Stimulated activated effector memory CD8-positive, alpha-beta T cell treated with anti-CD3 and anti-CD28 coated beads, Interleukin-12 subunit alpha, Interleukin-12 subunit beta, amount 100 ng/mL, for 72 hours (primary cell): Measurements from ENCODE around the gene TEX10.

Source experiments
- ATAC-seq: fragments of 150-1000 bp; cut with Tn5 transposase; 2 replicates; pipeline ENCODE4 v1.10.0; 2021
- DNase-seq, 2 donors: peaks; one replicate each; pipeline ENCODE4 v3.0.0; 2021 to 2022; ENCODE audit warnings: low spot score in 2 of 2
- H3K27ac Mint-ChIP-seq: one replicate; pipeline ENCODE4 v1.8.0; 2022; ENCODE audit warnings: mild to moderate bottlenecking, mixed read lengths
- H3K36me3 Mint-ChIP-seq: one replicate; pipeline ENCODE4 v1.8.0; 2022; ENCODE audit warnings: mild to moderate bottlenecking, mixed read lengths
- H3K4me1 Mint-ChIP-seq: one replicate; pipeline ENCODE4 v1.8.0; 2022; ENCODE audit warnings: mixed read lengths
- H3K4me3 Mint-ChIP-seq: one replicate; pipeline ENCODE4 v1.8.0; 2022; ENCODE audit warnings: mild to moderate bottlenecking, mixed read lengths
- H3K9me3 Mint-ChIP-seq: one replicate; pipeline ENCODE4 v1.8.0; 2022; ENCODE audit warnings: mixed read lengths

Gene TEX10

GRCh38 chr9:100281676-100282387 lies 70.9 kb downstream of the TEX10 start:
- Mint-ChIP-seq H3K4me1 (no peaks in the 10 kb centered on the region), H3K9me3 (no peaks in the 10 kb centered on the region), H3K4me3 (no peak overlapping the region), H3K36me3 (peaks cover 32% of the 10 kb centered on the region), H3K27ac (no peak overlapping the region)
- no peak for ATAC-seq
- DNase-seq: no peak

GRCh38 chr9:100281066-100281465 lies 71.7 kb downstream of the TEX10 start:
- no peak for ATAC-seq
- Mint-ChIP-seq H3K27ac (no peak overlapping the region), H3K4me1 (no peaks in the 10 kb centered on the region), H3K9me3 (no peaks in the 10 kb centered on the region), H3K36me3 (peaks cover 31% of the 10 kb centered on the region), H3K4me3 (no peak overlapping the region)
- DNase-seq: no peak

- ATAC-seq (no peak), DNase-seq (no peak)
- H3K36me3 Mint-ChIP-seq: peaks cover 39% of the 10 kb centered on the region
- no peak overlapping the region for H3K4me3 Mint-ChIP-seq
- H3K4me1 Mint-ChIP-seq: no peaks in the 10 kb centered on the region
- H3K9me3 Mint-ChIP-seq: no peaks in the 10 kb centered on the region
- no peak overlapping the region for H3K27ac Mint-ChIP-seq
These were observed 75.4 kb downstream of the TEX10 start for GRCh38 chr9:100277166-100277979.

GRCh38 chr9:100269656-100270055 lies 83.1 kb downstream of the TEX10 start:
- ATAC-seq: no peak
- H3K4me3 Mint-ChIP-seq: no peak overlapping the region
- H3K9me3 Mint-ChIP-seq: no peaks in the 10 kb centered on the region
- H3K27ac Mint-ChIP-seq: no peak overlapping the region
- H3K4me1 Mint-ChIP-seq: no peaks in the 10 kb centered on the region
- H3K36me3 Mint-ChIP-seq: peaks cover 55% of the 10 kb centered on the region
- DNase-seq: no peak

GRCh38 chr9:100268271-100268670 lies 84.5 kb downstream of the TEX10 start:
- H3K4me3 Mint-ChIP-seq: no peak overlapping the region
- ATAC-seq: no peak
- H3K4me1 Mint-ChIP-seq: no peaks in the 10 kb centered on the region
- no peak for DNase-seq
- H3K9me3 Mint-ChIP-seq: no peaks in the 10 kb centered on the region
- no peak overlapping the region for H3K27ac Mint-ChIP-seq
- peaks cover 54% of the 10 kb centered on the region for H3K36me3 Mint-ChIP-seq

- H3K4me3 Mint-ChIP-seq: no peak overlapping the region
- H3K4me1 Mint-ChIP-seq: no peaks in the 10 kb centered on the region
- DNase-seq (no peak), ATAC-seq (no peak)
- peaks cover 49% of the 10 kb centered on the region for H3K36me3 Mint-ChIP-seq
- H3K9me3 Mint-ChIP-seq: no peaks in the 10 kb centered on the region
- H3K27ac Mint-ChIP-seq: no peak overlapping the region
These were observed 85.5 kb downstream of the TEX10 start for GRCh38 chr9:100267211-100267610.
